IPS-11a (cell line): Measurements from ENCODE around the gene FZD8.

Experiments
- H3K4me3 ChIP-seq: one replicate; pipeline ENCODE4 v1.5.1; 2013; ENCODE audit warnings: low read depth, low read length, control low read depth

Gene FZD8

DNA sequence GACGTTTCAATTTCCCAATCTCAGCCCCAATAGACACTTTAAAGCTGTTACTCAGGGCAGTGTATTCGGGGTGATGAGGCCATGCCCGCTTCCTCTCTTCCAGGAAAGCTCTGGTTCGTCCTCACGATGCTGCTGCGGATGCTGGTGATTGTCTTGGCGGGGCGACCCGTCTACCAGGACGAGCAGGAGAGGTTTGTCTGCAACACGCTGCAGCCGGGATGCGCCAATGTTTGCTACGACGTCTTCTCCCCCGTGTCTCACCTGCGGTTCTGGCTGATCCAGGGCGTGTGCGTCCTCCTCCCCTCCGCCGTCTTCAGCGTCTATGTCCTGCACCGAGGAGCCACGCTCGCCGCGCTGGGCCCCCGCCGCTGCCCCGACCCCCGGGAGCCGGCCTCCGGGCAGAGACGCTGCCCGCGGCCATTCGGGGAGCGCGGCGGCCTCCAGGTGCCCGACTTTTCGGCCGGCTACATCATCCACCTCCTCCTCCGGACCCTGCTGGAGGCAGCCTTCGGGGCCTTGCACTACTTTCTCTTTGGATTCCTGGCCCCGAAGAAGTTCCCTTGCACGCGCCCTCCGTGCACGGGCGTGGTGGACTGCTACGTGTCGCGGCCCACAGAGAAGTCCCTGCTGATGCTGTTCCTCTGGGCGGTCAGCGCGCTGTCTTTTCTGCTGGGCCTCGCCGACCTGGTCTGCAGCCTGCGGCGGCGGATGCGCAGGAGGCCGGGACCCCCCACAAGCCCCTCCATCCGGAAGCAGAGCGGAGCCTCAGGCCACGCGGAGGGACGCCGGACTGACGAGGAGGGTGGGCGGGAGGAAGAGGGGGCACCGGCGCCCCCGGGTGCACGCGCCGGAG lies 34.4 kb downstream of the FZD8 start:
- H3K4me3 ChIP-seq: no peak overlapping the region

DNA sequence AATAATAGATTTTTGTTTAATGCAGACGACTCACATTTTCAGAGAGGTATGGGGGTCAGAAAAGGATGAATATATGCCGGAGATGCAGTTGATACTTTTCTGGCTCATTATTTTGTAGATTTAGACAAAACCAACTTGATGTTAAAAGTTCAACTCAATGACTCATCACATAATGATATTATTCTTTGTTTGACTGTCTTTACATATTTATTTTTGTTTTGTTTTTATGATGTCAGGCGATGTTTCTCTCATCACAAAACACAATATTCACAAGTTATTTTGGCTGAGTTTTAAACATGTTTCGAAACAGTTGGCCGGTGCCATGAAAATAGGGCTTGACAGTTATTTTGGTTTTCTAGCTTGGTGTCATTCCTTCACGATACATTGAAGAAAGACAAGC lies 35.7 kb downstream of the FZD8 start:
- no peak overlapping the region for H3K4me3 ChIP-seq

DNA sequence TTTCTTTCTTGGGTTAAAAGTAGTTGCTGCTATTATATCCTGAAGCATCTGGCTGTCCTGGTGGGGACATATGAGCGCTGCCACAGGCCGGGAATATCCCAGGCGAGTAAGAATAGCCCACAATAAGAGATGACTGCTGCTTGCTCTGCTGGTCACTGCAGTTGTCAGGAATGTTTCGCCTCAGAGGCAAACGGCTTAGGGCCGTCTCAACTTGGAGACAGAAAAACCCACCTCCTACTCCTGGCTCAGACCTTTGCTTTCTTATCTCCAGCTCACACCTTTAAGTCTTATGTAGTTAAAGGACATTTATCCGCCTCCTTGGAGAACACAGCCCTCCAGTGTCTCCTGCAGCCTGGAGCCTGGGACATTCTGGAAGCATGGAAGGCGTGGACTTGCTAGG lies 36.9 kb downstream of the FZD8 start, which contains the start of gene GJD4:
Gene GJD4 (plus strand): TSS at position 151 of the 400 bp plus-strand sequence. CDS start 227 bp downstream, at position 378.
- no peak within 1 kb of the TSS for H3K4me3 ChIP-seq

DNA sequence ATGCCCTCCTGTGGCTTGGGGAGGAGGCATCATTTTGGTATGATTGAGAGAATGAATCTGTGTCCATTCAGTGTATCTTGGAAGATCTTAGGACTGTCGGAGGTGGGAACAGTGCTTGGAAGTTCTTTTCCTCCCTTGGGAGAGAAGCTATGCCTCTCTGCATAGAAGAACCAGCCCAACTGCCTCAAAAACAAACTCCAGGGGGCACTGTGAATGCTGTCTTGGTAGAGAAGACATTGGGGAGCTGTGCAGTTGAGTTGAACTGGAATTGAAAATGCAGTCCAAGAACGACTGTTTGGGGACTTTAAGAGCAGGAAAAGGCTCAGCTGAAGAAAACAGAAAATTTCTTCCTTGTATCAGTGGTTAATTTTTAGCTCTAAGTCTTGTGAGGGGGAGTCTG lies 41.9 kb downstream of the FZD8 start:
- no peak overlapping the region for H3K4me3 ChIP-seq

DNA sequence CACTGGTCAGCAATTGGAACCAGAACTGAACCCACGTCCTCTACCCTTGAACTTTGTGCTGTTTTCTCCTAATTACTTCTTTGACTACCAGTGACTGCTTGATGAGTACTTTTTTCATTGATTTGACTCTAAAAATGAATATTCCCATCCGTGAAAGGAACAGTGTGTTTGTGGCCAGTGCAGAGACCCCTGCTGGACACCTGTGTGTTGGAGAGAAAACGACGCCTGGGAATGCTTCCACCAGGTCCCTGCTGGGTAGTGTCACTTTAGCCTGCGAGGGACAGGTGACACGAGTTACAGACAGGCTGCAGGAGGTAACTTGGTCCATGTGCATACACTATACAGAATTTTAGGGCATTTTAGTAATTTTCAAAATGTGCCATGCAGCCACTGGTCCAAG lies 43.7 kb downstream of the FZD8 start:
- H3K4me3 ChIP-seq: no peak overlapping the region

DNA sequence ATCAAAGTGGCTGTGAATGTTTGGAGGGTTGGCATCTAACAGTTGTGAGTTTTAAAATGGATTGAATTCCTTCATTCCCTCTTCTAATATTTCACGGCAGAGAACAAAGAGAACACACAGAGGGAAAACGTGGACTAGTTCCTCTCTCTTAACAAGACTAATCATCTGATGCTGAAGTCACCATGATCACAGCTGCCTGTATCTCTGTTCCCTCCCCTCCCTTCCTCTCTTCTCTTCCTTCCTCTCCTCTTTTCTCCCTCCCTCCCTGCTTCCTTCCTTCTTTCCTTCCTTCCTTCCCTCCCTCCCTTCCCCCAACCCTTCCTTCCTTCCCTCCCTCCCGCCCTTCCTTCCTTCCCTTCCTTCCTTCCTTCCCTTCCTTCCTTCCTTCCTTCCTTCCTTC lies 47.0 kb downstream of the FZD8 start:
- no peak overlapping the region for H3K4me3 ChIP-seq

DNA sequence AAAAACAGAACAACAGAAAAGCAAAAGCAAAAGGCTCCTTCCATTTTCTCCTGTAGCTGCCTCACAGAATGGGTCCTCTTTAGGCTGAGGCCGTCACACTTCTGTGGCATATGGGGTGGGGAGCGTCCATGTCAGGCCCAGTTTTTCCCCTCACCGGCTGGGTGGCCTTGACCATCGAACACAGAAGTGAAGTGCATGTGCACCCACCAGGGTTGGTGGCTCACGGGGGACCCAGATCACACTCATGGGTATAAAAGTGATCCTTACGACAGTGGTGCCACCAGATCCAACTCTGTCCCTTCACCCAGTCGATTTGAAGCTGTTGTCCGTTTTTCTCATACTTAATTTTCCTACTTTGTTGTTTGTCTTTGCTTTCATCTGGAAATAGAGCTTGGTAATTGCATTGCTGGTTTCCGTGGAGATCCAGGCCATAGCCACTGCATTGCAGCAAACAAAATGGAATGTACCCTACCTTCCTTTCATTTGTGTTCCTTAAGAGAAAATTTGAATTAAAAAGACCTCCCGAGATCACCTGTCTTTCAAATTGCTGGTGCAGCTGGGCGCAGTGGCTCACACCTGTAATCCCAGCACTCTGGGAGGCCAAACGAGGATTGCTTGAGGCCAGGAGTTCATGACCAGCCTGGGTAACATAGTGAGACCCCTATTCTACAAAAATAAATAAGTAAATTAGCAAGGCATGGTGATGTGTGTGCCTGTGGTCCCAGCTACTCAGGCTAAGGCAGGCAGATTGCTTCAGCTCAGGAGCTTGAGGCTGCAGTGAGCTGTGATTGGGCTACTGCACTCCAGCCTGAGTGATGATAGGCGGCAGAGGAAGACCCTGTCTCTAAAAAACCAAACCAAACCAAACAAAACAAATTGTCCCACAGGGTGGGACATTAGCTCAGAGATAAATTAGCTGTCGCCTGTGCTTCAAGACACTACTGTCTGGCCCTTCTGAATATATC lies 47.7 kb downstream of the FZD8 start:
- H3K4me3 ChIP-seq: no peak overlapping the region

DNA sequence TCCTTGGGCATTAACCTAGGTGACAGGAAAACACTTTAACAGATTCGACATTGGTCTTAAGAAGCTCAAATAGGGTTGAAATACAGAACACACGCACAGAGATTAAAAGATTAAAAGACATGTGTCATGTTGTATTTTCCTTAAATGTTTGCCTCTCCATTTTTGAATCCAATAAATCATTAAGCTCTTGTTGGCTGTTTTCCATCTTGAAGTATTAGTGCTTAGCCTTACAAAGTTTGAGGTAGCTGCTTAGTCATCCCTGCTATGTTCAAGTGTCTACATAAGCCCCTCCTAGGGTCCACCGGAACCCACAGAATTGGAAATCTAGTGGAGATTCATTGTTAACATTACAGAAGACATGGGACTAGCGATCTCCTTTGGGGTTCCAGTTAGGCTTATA lies 49.7 kb downstream of the FZD8 start:
- H3K4me3 ChIP-seq: no peak overlapping the region

DNA sequence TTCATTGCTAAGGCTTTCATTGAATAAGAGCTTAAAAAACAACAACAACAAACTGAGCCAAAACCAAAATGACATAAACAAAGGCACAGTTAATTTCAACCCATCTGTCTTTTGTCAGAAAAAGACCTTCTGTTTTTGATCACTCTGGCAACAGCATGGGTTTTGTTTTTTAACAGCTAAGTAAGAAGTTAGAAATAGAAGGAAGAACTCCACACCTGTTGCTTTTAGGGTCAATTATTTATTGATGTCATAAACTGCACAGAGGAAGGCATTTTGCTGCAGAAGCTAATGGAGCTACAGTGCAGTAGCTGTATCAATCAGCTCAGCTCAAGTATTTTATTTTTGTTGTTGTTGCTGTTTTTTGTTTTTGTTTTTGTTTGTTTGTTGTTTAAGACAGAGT lies 53.3 kb downstream of the FZD8 start:
- H3K4me3 ChIP-seq: no peak overlapping the region
